Naive thymus-derived CD4-positive, alpha-beta T cell (primary cell): ENCODE results near the gene TACC2. TPM values are rescaled to one million over a fixed set of nuclear protein-coding genes. Genes with fewer than 3 reads are reported as not detected.
A peak's percentile ranks its signal among the peaks of the same experiment; 100 is the strongest.

Experiments
- ATAC-seq: fragments of 150-1000 bp; cut with Tn5 transposase; 2 replicates; pipeline ENCODE4 v1.10.0; 2021; ENCODE audit warnings: mild to moderate bottlenecking, moderate library complexity
- CTCF ChIA-PET: fragments of 350-600 bp; sonication (Branson Sonifier 250); formaldehyde crosslinking; loops from one replicate; lab custom pipeline; 2021; ENCODE audit warnings: antibody characterized with exemption; lab: Charles Lee
- POLR2A ChIA-PET: fragments of 350-600 bp; sonication (Branson Sonifier 250); formaldehyde crosslinking; loops from one replicate; lab custom pipeline; 2021; ENCODE audit warnings: antibody characterized with exemption, inconsistent platforms; lab: Charles Lee
- DNase-seq, 9 donors: peaks; one replicate each; pipeline versions ENCODE4 v3.0.0 to v3.0.0-alpha.2; 2020 to 2022; ENCODE audit warnings: mixed read lengths in 1 of 9
- H3K27ac ChIP-seq: one replicate; pipeline ENCODE4 v1.7.0; 2013; ENCODE audit warnings: mild to moderate bottlenecking, low read depth, low read length, moderate library complexity
- H3K27me3 ChIP-seq, 2 donors: one replicate each; pipeline ENCODE4 v1.7.0; 2013; ENCODE audit warnings: low read length in 2 of 2, mild to moderate bottlenecking in 2 of 2, moderate library complexity in 2 of 2; ENCODE audit not compliant: control insufficient read depth in 2 of 2, insufficient read depth in 2 of 2
- H3K36me3 ChIP-seq, 3 experiments: 1 replicate in 2 of 3; 2 replicates in 1 of 3; pipeline ENCODE4 v1.7.0; 2013; ENCODE audit warnings: low read length in 3 of 3, mild to moderate bottlenecking in 3 of 3, moderate library complexity in 1 of 3; ENCODE audit not compliant: insufficient read depth in 3 of 3, control insufficient read depth in 2 of 3
- H3K4me1 ChIP-seq, 2 donors: one replicate each; pipeline ENCODE4 v1.7.0; 2013; ENCODE audit warnings: low read length in 2 of 2, mild to moderate bottlenecking in 2 of 2, moderate library complexity in 1 of 2; ENCODE audit not compliant: control insufficient read depth in 2 of 2, insufficient read depth in 2 of 2
- H3K4me3 ChIP-seq: 2 replicates; pipeline ENCODE4 v1.7.0; 2013; ENCODE audit warnings: mild to moderate bottlenecking, low read length
- H3K9me3 ChIP-seq, 3 experiments: 1 replicate in 2 of 3; 2 replicates in 1 of 3; pipeline ENCODE4 v1.7.0; 2013; ENCODE audit warnings: low read length in 3 of 3; ENCODE audit not compliant: control insufficient read depth in 2 of 3
- H3K27ac Mint-ChIP-seq, 9 donors: one replicate each; pipeline ENCODE4 v1.8.0; 2020 to 2022; ENCODE audit warnings: mixed read lengths in 9 of 9, mild to moderate bottlenecking in 8 of 9, moderate library complexity in 5 of 9, inconsistent platforms in 2 of 9
- H3K27me3 Mint-ChIP-seq, 5 donors: one replicate each; pipeline ENCODE4 v1.8.0; 2021 to 2022; ENCODE audit warnings: mixed read lengths in 5 of 5, mild to moderate bottlenecking in 1 of 5
- H3K36me3 Mint-ChIP-seq, 5 donors: one replicate each; pipeline ENCODE4 v1.8.0; 2020 to 2022; ENCODE audit warnings: mixed read lengths in 5 of 5, mild to moderate bottlenecking in 3 of 5, inconsistent platforms in 1 of 5
- H3K4me1 Mint-ChIP-seq, 7 donors: one replicate each; pipeline ENCODE4 v1.8.0; 2020 to 2022; ENCODE audit warnings: mixed read lengths in 7 of 7, mild to moderate bottlenecking in 3 of 7, inconsistent platforms in 1 of 7
- H3K4me3 Mint-ChIP-seq, 10 donors: one replicate each; pipeline ENCODE4 v1.8.0; 2020 to 2022; ENCODE audit warnings: mild to moderate bottlenecking in 10 of 10, mixed read lengths in 10 of 10, moderate library complexity in 6 of 10, inconsistent platforms in 2 of 10
- H3K9me3 Mint-ChIP-seq, 11 donors: one replicate each; pipeline ENCODE4 v1.8.0; 2020 to 2022; ENCODE audit warnings: mixed read lengths in 11 of 11, mild to moderate bottlenecking in 4 of 11, inconsistent platforms in 1 of 11, moderate library complexity in 1 of 11
- intact Hi-C, 2 donors: fragments of 100-400 bp; cut with micrococcal nuclease; formaldehyde crosslinking; loops; one replicate each; pipeline ENCODE4 v1.15.1; 2023
- polyA plus RNA-seq, 2 donors: library from polyadenylated mRNA; unstranded; fragments of 300-500 nt; fragmentation: Illumina TruSeq; gene quantifications; one replicate each; pipeline ENCODE4 v1.2.3, GENCODE V29; 2021
- total RNA-seq, 6 experiments: library from RNA in 5 of 6; stranded (reverse) in 5 of 6; gene quantifications; 1 replicate in 5 of 6; 2 replicates in 1 of 6; pipeline ENCODE4 v1.2.3 and lab custom pipeline; 2021 to 2026

TACC2 gene
- total and polyA plus RNA-seq, 7 experiments from 2014 or later, result 0.16 TPM; not detected in 6

DNA sequence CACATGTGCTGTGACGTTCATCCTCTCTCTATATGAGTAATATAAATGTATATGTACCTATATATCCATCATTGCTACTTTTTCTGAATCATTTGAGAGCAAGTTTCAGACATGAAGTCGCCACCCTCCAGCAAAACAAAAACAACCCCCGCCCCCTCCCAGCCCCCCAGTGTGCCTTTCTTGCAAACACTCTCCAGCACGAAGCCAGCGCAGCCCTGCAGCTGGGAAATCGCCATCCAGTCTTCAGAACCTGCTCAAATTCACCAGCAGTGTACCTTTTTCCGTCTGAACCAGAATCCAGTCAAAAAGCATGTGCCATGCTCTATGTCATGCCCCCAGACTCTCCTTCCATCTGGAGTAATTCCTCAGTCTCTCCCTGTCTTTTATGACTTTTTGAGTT is 135.8 kb downstream of the TACC2 start:
- Histone ChIP-seq H3K27me3 (no peaks in the 10 kb centered on the region), H3K36me3 (no peaks in the 10 kb centered on the region), H3K27ac (no peak overlapping the region), H3K9me3 (no peaks in the 10 kb centered on the region), H3K4me3 (no peak overlapping the region), H3K4me1 (no peaks in the 10 kb centered on the region)
- CTCF ChIA-PET, result no interaction called here
- peaks cover 0 to 27% (median 13%) of the 10 kb centered on the region in 5 donors for H3K27me3 Mint-ChIP-seq
- no peak overlapping the region for H3K27ac Mint-ChIP-seq
- H3K4me1 Mint-ChIP-seq, result no peaks in the 10 kb centered on the region
- H3K9me3 Mint-ChIP-seq, result peaks cover 0 to 6% (median 1%) of the 10 kb centered on the region in 11 donors
- H3K36me3 Mint-ChIP-seq, result no peaks in the 10 kb centered on the region
- POLR2A ChIA-PET, result no interaction called here
- ATAC-seq (no peak), DNase-seq (no peak)
- no peak overlapping the region for H3K4me3 Mint-ChIP-seq
- intact Hi-C loops, result no loop called here

DNA sequence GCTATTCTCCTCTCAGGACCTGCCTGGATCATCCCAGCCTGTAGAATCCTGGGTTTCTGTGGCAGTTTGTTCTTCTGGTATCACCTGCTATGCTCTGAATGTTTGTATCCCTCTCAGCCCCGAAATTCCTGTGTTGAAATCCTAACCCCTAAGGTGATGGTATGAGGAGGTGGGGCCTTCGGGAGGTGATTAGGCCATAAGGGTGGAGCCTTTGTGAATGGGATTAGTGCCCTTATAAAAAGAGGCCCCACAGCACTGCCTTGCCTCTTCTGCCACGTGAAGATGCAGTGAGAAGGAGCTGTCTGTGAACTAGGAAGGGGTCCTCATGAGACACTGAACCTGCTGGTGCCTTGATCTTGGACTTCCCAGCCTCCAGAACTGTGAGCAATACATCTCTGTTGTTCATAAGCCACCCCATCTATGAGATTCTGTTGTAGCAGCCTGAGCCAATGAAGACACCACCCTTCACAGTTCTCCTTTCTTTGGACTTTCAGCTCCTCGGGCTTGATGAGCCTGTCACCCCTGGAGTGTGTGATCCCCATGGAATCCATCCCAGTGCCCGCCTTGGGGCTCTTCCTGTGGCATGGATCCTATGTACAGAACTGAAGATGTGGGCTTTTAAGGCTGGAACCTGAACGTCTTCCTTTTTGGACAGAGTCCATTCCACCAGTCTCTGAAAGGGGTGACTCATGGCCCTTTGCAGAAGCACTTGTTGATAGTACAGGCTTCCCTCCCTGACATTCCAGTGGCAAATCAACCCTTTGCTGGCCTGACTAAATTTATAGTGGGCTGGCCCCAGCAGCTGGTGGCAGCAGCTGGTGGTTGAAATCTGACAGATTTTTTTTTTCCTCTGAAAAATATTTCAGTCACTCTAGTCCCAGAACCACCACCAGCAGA is 138.0 kb downstream of the TACC2 start:
- Histone ChIP-seq H3K4me1 (no peaks in the 10 kb centered on the region), H3K27ac (no peak overlapping the region), H3K4me3 (no peak overlapping the region), H3K27me3 (no peaks in the 10 kb centered on the region), H3K9me3 (no peaks in the 10 kb centered on the region), H3K36me3 (no peaks in the 10 kb centered on the region)
- Mint-ChIP-seq H3K27me3 (peaks cover 0 to 36% (median 13%) of the 10 kb centered on the region in 5 donors), H3K36me3 (no peaks in the 10 kb centered on the region), H3K4me1 (no peaks in the 10 kb centered on the region), H3K27ac (no peak overlapping the region), H3K9me3 (peaks cover 0 to 6% (median 1%) of the 10 kb centered on the region in 11 donors), H3K4me3 (no peak overlapping the region)
- ChIA-PET CTCF (no interaction called here), POLR2A (no interaction called here)
- intact Hi-C loops, result no loop called here
- no peak for ATAC-seq
- no peak for DNase-seq

DNA sequence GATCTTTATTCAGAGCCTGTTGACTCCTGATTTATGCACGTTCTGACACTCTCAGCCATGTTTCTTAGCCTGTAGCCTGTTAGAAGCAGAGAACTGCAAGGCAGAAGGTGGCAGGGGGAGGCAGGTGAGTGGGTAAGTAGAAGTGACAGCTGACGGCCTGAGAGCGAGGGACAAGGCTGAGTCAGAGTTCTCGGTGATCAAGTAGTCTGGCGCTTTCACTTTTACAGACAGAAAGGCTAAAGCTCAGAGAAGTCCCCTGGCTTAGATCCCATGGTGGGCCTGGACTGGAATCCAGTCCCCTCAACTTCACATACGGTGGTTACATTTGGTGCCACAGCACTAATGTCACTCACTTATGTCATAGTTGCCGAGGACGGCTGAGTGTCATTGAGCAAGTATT is 139.0 kb downstream of the TACC2 start:
- Histone ChIP-seq H3K4me3 (no peak overlapping the region), H3K9me3 (no peaks in the 10 kb centered on the region), H3K36me3 (no peaks in the 10 kb centered on the region), H3K4me1 (no peaks in the 10 kb centered on the region), H3K27ac (no peak overlapping the region), H3K27me3 (no peaks in the 10 kb centered on the region)
- no peak for ATAC-seq
- CTCF ChIA-PET, result no interaction called here
- Mint-ChIP-seq H3K4me1 (no peaks in the 10 kb centered on the region), H3K27ac (no peak overlapping the region), H3K4me3 (no peak overlapping the region), H3K9me3 (peaks cover 0 to 6% (median 1%) of the 10 kb centered on the region in 11 donors), H3K27me3 (peaks cover 0 to 36% (median 13%) of the 10 kb centered on the region in 5 donors), H3K36me3 (no peaks in the 10 kb centered on the region)
- POLR2A ChIA-PET, result no interaction called here
- intact Hi-C loops, result no loop called here
- no peak for DNase-seq

DNA sequence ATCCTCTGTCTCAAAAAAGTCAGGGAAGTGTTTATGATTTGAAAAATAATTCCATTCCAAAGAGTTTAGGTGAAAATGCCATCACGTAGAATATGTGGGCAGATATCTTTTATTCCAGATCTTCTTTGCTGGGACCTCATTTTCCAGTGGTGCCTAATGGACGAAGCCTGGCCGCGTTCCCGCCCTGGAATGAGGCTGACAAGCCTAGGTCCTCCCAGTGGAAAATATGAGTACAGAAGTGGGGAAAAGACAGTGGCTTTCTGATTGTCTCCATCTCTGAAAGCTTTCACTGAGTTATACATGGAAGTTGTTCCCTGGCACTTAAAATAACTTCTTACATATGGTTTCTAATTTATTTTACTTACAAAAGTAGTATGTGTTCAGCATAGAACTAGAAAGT is 139.4 kb downstream of the TACC2 start:
- Histone ChIP-seq H3K27me3 (no peaks in the 10 kb centered on the region), H3K4me1 (no peaks in the 10 kb centered on the region), H3K4me3 (no peak overlapping the region), H3K9me3 (no peaks in the 10 kb centered on the region), H3K36me3 (no peaks in the 10 kb centered on the region), H3K27ac (no peak overlapping the region)
- ATAC-seq (no peak), DNase-seq (no peak)
- CTCF ChIA-PET, result no interaction called here
- Mint-ChIP-seq H3K36me3 (no peaks in the 10 kb centered on the region), H3K27ac (no peak overlapping the region), H3K4me3 (no peak overlapping the region), H3K27me3 (peaks cover 0 to 36% (median 16%) of the 10 kb centered on the region in 5 donors), H3K9me3 (peaks cover 0 to 6% (median 1%) of the 10 kb centered on the region in 11 donors), H3K4me1 (peaks cover 0 to 2% (median 0%) of the 10 kb centered on the region in 7 donors)
- POLR2A ChIA-PET, result no interaction called here
- intact Hi-C loops, result no loop called here

DNA sequence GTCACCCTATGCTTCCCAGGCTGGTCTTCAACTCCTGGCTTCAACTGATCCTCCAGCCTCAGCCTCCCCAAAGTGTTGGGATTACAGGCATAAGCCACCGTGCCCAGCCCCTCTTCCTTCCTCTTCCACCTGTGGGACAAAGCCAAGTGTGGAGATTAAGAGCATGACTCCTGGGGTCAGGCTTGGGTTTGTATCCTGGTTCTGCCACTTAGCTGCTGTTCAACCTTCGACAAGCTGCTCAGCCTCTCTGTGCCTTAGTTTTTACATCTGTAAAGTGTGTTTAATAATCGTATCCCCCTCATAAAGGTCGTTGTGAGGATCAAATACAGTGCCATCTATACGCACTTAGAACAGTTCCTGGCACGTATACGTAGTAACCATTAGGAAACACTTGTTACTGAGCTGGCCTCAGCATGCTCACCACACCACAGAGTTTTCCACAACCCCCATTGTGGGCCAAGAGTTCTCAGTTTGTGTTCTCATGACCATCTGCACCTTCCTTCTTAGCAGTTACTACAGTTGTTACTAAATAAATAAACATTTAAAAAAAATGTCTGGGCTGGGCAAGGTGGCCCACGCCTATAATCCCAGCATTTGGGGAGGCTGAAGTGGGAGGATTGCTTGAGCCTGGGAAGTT is 141.6 kb downstream of the TACC2 start:
- Histone ChIP-seq H3K9me3 (no peaks in the 10 kb centered on the region), H3K27me3 (no peaks in the 10 kb centered on the region), H3K36me3 (no peaks in the 10 kb centered on the region), H3K4me3 (no peak overlapping the region), H3K27ac (no peak overlapping the region), H3K4me1 (no peaks in the 10 kb centered on the region)
- ATAC-seq (no peak), DNase-seq (no peak)
- CTCF ChIA-PET, result no interaction called here
- Mint-ChIP-seq H3K9me3 (peaks cover 0 to 6% (median 1%) of the 10 kb centered on the region in 11 donors), H3K4me1 (peaks cover 0 to 2% (median 0%) of the 10 kb centered on the region in 7 donors), H3K36me3 (no peaks in the 10 kb centered on the region), H3K4me3 (no peak overlapping the region), H3K27me3 (peaks cover 0 to 43% (median 17%) of the 10 kb centered on the region in 5 donors), H3K27ac (peak overlapping the region in 1 of 9 donors; percentile 14)
- intact Hi-C loops, result no loop called here
- POLR2A ChIA-PET, result no interaction called here

DNA sequence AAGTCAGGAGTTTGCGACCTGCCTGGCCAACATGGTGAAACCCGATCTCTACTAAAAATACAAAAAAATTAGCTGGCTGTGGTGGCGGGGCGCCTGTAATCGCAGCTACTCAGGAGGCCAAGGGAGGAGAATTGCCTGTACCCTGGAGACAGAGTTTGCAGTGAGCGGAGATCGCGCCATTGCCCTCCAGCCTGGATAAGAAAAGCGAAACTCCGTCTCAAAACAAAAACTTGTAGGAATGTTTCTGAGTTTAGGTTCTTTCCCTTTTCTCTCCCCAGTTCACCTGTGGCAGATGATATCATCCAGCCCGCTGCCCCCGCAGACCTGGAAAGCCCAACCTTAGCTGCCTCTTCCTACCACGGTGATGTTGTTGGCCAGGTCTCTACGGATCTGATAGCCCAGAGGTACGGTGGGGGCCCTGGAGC is 143.4 kb downstream of the TACC2 start:
- H3K36me3 Mint-ChIP-seq, result no peaks in the 10 kb centered on the region
- H3K9me3 Mint-ChIP-seq, result peaks cover 0 to 3% (median 0%) of the 10 kb centered on the region in 11 donors
- ChIA-PET POLR2A (no interaction called here), CTCF (no interaction called here)
- Histone ChIP-seq H3K36me3 (no peaks in the 10 kb centered on the region), H3K27me3 (no peaks in the 10 kb centered on the region), H3K4me3 (no peak overlapping the region), H3K4me1 (no peaks in the 10 kb centered on the region), H3K27ac (no peak overlapping the region), H3K9me3 (no peaks in the 10 kb centered on the region)
- no peak overlapping the region for H3K4me3 Mint-ChIP-seq
- no peak overlapping the region for H3K27ac Mint-ChIP-seq
- peaks cover 0 to 33% (median 17%) of the 10 kb centered on the region in 5 donors for H3K27me3 Mint-ChIP-seq
- intact Hi-C loops, result no loop called here
- H3K4me1 Mint-ChIP-seq, result peaks cover 0 to 2% (median 0%) of the 10 kb centered on the region in 7 donors
- no peak for DNase-seq
- no peak for ATAC-seq
